Mesothelial cell of epicardium (in vitro differentiated cells): ENCODE results near the gene MARCHF3. TPM values are rescaled to one million over a fixed set of nuclear protein-coding genes. Genes with fewer than 3 reads are reported as not detected.

Source experiments
- DNase-seq, 2 experiments: peaks; one replicate each; pipeline ENCODE4 v3.0.0; 2021; ENCODE audit warnings: low spot score in 2 of 2; ENCODE audit not compliant: unreplicated experiment in 2 of 2
- H3K27ac Mint-ChIP-seq: 2 replicates; pipeline ENCODE4 v1.8.0; 2021; ENCODE audit warnings: mixed read lengths
- H3K27me3 Mint-ChIP-seq: 2 replicates; pipeline ENCODE4 v1.8.0; 2021; ENCODE audit warnings: low read depth, mixed read lengths
- H3K36me3 Mint-ChIP-seq: 2 replicates; pipeline ENCODE4 v1.8.0; 2021; ENCODE audit warnings: mixed read lengths
- H3K4me1 Mint-ChIP-seq: 2 replicates; pipeline ENCODE4 v1.8.0; 2021; ENCODE audit warnings: mixed read lengths
- H3K4me3 Mint-ChIP-seq: 2 replicates; pipeline ENCODE4 v1.8.0; 2021; ENCODE audit warnings: mild to moderate bottlenecking, moderate library complexity, mixed read lengths
- H3K9me3 Mint-ChIP-seq: 2 replicates; pipeline ENCODE4 v1.8.0; 2021; ENCODE audit warnings: mixed read lengths
- CTCF ChIP-seq: fragments of 200-600 bp; sonication (generic); IDR thresholded peaks from one replicate; pipeline ENCODE4 v1.5.0; 2021; ENCODE audit warnings: antibody characterized with exemption; ENCODE audit not compliant: unreplicated experiment
- total RNA-seq: library from RNA; stranded (reverse); gene quantifications from 3 replicates; pipeline ENCODE4 v1.2.1, GENCODE V29; 2021

The MARCHF3 gene
- total RNA-seq, 1 donor from 2014 or later = 9.4 TPM

DNA sequence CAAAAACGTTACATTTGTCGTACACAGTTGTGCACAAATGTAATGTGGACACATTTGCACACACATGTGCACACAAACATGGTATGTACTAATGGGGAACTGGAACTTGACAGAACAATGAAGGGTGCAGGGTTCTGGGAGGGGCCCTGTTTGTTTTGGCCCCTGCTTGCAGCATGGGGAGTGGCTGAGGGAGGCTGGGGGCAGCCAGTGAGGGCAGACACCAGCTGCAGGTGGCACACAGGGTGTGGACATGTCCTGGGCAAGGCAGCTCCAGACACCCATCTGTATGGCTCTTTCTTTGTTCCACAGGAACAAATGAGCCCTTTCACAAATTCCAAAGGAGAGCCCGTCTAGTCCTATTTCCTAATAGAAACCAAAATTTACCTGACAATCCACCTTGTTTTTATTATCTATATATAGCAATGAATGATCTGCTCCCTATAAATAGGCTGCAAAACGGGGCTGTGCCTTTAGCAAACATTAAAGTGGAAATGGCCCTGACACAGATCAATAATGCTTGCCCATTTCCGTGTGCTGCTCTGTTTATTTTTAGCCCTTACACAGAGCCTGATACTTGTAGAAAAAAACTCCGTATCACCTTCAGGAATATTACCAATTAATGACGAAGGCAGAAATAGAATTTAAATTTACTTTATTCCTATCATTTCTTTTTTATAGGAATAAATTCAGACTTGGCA, 26.4 kb downstream of the MARCHF3 start:
- Mint-ChIP-seq H3K4me1 (peaks cover 18% of the 10 kb centered on the region), H3K27ac (no peak overlapping the region), H3K4me3 (no peak overlapping the region)

DNA sequence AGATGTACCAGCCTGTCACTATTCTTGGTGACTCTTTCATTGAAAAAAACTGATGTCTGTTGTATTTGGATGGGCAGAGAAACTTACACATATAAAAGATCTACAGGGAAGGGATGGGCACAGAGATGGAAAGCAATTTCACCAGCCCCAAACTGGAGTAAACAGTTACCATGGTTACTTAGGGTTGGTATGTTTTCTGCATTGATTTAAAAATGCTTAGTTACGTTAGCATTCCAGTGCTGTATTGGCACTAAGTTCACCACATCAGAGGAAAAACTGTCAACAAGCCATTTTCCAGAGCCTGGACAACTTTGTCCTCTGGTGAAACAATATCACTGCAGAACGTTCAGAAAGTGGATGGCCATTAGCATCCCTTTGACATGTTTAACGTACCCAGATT, 28.0 kb downstream of the MARCHF3 start:
- DNase-seq = no peak
- Mint-ChIP-seq H3K27ac (peak overlapping the region; percentile 18), H3K4me3 (no peak overlapping the region), H3K36me3 (no peaks in the 10 kb centered on the region), H3K27me3 (no peaks in the 10 kb centered on the region), H3K4me1 (peaks cover 18% of the 10 kb centered on the region), H3K9me3 (no peaks in the 10 kb centered on the region)
- TF ChIP-seq CTCF = no peak

More for the DNA sequence above, 26.4 kb downstream of the MARCHF3 start:
- Mint-ChIP-seq H3K27me3 (no peaks in the 10 kb centered on the region), H3K36me3 (no peaks in the 10 kb centered on the region), H3K9me3 (no peaks in the 10 kb centered on the region)
- DNase-seq = no peak
- TF ChIP-seq CTCF = no peak

DNA sequence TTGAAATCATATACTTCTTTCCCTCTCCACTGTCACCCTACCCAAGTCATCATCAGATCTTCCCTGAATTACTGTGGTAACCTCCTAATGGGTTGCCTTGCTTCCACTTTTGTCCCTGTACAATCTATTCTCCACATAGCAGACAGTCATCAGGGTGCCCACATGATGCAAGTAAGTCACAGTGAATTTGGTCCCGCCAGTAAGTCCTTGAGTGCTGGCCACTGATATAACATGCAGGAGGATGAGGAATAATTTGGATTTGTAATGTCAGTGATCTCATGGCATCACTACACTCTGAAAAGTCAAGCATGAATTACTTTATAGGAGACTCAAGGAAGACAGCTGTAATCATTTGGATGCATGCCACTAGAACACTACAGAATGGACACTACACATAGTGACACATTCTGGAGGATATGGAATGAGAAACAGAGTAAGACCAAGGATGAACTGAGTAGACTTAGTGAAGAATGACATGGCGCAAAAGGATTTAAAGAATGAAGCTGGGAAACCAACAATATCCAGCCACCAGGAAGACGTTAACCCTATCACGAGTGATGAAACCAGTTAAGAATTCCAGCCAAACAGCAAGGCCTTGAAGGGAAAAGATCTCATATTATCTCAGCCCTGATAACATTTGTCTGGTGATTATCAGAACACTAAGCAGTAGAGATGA, 28.6 kb downstream of the MARCHF3 start:
- peaks cover 16% of the 10 kb centered on the region for H3K4me1 Mint-ChIP-seq
- no peak for DNase-seq

DNA sequence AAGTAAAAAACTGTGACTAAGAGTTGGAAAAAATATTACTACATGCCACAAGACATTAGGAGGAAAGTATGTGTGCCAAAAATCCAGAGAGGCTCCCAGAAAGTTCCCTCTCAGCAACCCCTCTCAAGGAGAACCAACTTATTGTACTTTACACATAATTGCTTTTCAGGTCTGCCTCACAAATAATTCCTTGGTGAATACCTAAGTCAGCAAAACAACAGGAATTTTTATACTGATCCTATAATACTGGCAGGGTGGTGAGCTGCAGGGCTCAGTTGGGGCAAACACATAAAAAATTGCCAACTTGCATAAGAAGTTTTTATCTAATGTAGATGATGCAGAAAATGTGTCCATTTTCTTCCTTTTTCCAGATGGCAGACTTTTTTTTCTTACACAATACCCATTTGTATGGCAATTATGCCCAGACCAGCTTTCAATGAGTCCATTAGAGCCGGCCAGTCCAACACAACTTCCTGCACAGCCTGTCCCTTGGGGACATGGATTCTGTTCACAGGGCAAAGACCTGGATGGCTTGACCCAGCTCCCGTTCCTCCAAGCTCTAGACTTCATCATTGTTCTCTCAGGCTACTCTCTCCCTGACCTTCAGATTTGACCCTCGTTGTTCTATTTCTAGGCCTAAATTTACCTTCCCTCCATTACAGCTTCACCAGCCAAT, 31.3 kb downstream of the MARCHF3 start:
- TF ChIP-seq CTCF = no peak
- no peak overlapping the region for H3K4me3 Mint-ChIP-seq
- no peaks in the 10 kb centered on the region for H3K9me3 Mint-ChIP-seq
- peaks cover 2% of the 10 kb centered on the region for H3K27me3 Mint-ChIP-seq
- DNase-seq = no peak
- H3K36me3 Mint-ChIP-seq = no peaks in the 10 kb centered on the region
- no peak overlapping the region for H3K27ac Mint-ChIP-seq
- peaks cover 16% of the 10 kb centered on the region for H3K4me1 Mint-ChIP-seq

More for the DNA sequence above, 28.6 kb downstream of the MARCHF3 start:
- Mint-ChIP-seq H3K4me3 (no peak overlapping the region), H3K36me3 (no peaks in the 10 kb centered on the region), H3K27me3 (no peaks in the 10 kb centered on the region), H3K9me3 (no peaks in the 10 kb centered on the region), H3K27ac (peak overlapping the region; percentile 13)
- no peak for TF ChIP-seq CTCF

- no peak overlapping the region for H3K4me3 Mint-ChIP-seq
- peaks cover 17% of the 10 kb centered on the region for H3K4me1 Mint-ChIP-seq
- H3K9me3 Mint-ChIP-seq = no peaks in the 10 kb centered on the region
- no peak for DNase-seq
- TF ChIP-seq CTCF = no peak
- peaks cover 2% of the 10 kb centered on the region for H3K27me3 Mint-ChIP-seq
- no peaks in the 10 kb centered on the region for H3K36me3 Mint-ChIP-seq
- no peak overlapping the region for H3K27ac Mint-ChIP-seq
These were observed 32.1 kb downstream of the MARCHF3 start for GRCh38 chr5:126998201-126998631.
